K562 (cell line): Measurements from ENCODE around the gene CAMK1D. TPM values are rescaled to one million over a fixed set of nuclear protein-coding genes. Genes with fewer than 3 reads are reported as not detected.

Source experiments
- ATF1 ChIP-seq, 2 experiments: fragments of 450-650 bp in 1 of 2; IDR thresholded peaks; 2 replicates each; pipeline ENCODE4 v1.6.1; 2016; ENCODE audit warnings: missing compliant biosample characterization in 1 of 2, missing genetic modification characterization in 1 of 2
- ELF1 ChIP-seq: fragments of 200-800 bp; sonication (Bioruptor generic); IDR thresholded peaks from 2 replicates; pipeline ENCODE4 v1.6.1; 2016; ENCODE audit warnings: missing genetic modification characterization, missing compliant biosample characterization
- ETS1 ChIP-seq: conservative IDR thresholded peaks from 2 replicates; pipeline ENCODE4 v1.6.1; 2011; ENCODE audit warnings: low read depth, mild to moderate bottlenecking, low read length; ENCODE audit not compliant: control insufficient read depth
- GTF2A2 ChIP-seq: IDR thresholded peaks from 2 replicates; pipeline ENCODE4 v1.6.1; 2016; ENCODE audit warnings: mild to moderate bottlenecking, missing genetic modification characterization, missing compliant biosample characterization
- KLF1 ChIP-seq: fragments of 450-650 bp; IDR thresholded peaks from 2 replicates; pipeline ENCODE4 v1.6.1; 2016; ENCODE audit warnings: missing genetic modification characterization, missing compliant biosample characterization
- MAFF ChIP-seq: IDR thresholded peaks from 2 replicates; pipeline ENCODE4 v1.6.1; 2012; ENCODE audit warnings: low read length, improper control_type of control experiment
- MAFG ChIP-seq: fragments of 450-650 bp; conservative IDR thresholded peaks from 2 replicates; pipeline ENCODE4 v1.6.1; 2016; ENCODE audit warnings: missing genetic modification characterization, missing compliant biosample characterization
- MYBL2 ChIP-seq, 2 experiments: fragments of 450-650 bp in 1 of 2; sonication (generic) in 1 of 2; formaldehyde crosslinking in 1 of 2; IDR thresholded peaks; 2 replicates each; pipeline versions ENCODE4 v1.6.1 to v1.8.1; 2017 to 2022; ENCODE audit warnings: borderline replicate concordance in 1 of 2, inconsistent platforms in 1 of 2, low read depth in 1 of 2, mild to moderate bottlenecking in 1 of 2, missing genetic modification reagents in 1 of 2, moderate library complexity in 1 of 2
- RCOR1 ChIP-seq, 2 experiments: IDR thresholded peaks; 2 replicates each; pipeline ENCODE4 v1.6.1; 2012; ENCODE audit warnings: low read depth in 2 of 2, low read length in 2 of 2, borderline replicate concordance in 1 of 2, improper control_type of control experiment in 1 of 2
- TRIM24 ChIP-seq, 2 experiments: fragments of 450-650 bp; IDR thresholded peaks; 2 replicates each; pipeline ENCODE4 v1.6.1; 2016
- ZNF316 ChIP-seq: fragments of 450-650 bp; IDR thresholded peaks from 2 replicates; pipeline ENCODE4 v1.6.1; 2016
- ZNF699 ChIP-seq: fragments of 250-450 bp; sonication (Bioruptor Pico); IDR thresholded peaks from 2 replicates; pipeline ENCODE4 v1.8.0; 2021; ENCODE audit warnings: mild to moderate bottlenecking, moderate library complexity; ENCODE audit not compliant: insufficient replicate concordance
- polyA plus RNA-seq, 8 experiments: library from polyadenylated mRNA; depleted of rRNA in 4 of 8; stranded (reverse) in 5 of 8; unstranded in 3 of 8; fragments of >200 nt; fragmentation: Nextera tagmentation in 2 of 8; fragmentation: Illumina TruSeq in 1 of 8; extraction: Ambion mirVana in 2 of 8; extraction: Trizol in 1 of 8; gene quantifications; 2 replicates each; pipeline versions ENCODE4 v1.2.1 to v1.2.3, GENCODE V29; 2011 to 2014; ENCODE audit warnings: inconsistent platforms in 1 of 8, missing spikeins in 1 of 8
- total RNA-seq, 7 experiments: library from RNA; depleted of rRNA in 6 of 7; stranded (reverse); fragments of >200 nt in 6 of 7; fragmentation: Illumina TruSeq in 2 of 7; extraction: Trizol in 2 of 7; gene quantifications; 2 replicates each; pipeline versions ENCODE4 v1.2.1 to v1.2.3, GENCODE V29; 2011 to 2021; ENCODE audit warnings: low replicate concordance in 1 of 7

The CAMK1D gene
- total and polyA plus RNA-seq, 9 of the 15 experiments (the other 6 are each of a cell fraction or from before 2014, with no cell fraction given): 0.12 to 0.24 (median 0.20) TPM; not detected in 5

- TF ChIP-seq ELF1: no peak
- TF ChIP-seq ZNF699 (CRISPR knock-in tag): no peak
- TF ChIP-seq MAFG (tag): peak; percentile 54; the same call in 1 of the 2 replicates
- no peak for TF ChIP-seq TRIM24 (IDR thresholded peaks at IDR 0.05)
- peak; percentile 49; the same call in 1 of the 2 replicates for TF ChIP-seq MAFF
- no peak for TF ChIP-seq ETS1
- peak; percentile 67 for TF ChIP-seq ZNF316
- no peak for TF ChIP-seq ATF1 (CRISPR knock-in tag; IDR thresholded peaks at IDR 0.05)
- TF ChIP-seq ATF1 (tag; IDR thresholded peaks at IDR 0.05): no peak
- TF ChIP-seq KLF1 (tag): no peak
- TF ChIP-seq MYBL2 (IDR thresholded peaks at IDR 0.05; ENCODE audit: low read depth): no peak
- no peak for TF ChIP-seq MYBL2 (CRISPR knock-in tag; IDR thresholded peaks at IDR 0.05; ENCODE audit: borderline replicate concordance)
- TF ChIP-seq GTF2A2 (tag): no peak
- no peak for TF ChIP-seq RCOR1 (IDR thresholded peaks at IDR 0.05; ENCODE audit: borderline replicate concordance in 1 of 2, low read depth in 2 of 2, low read length in 2 of 2)
Observed at GRCh38 chr10:12614177-12614995, 265.0 kb downstream of the CAMK1D start (continued).
